Left cardiac atrium (tissue), 4 donors: ENCODE results near the gene CCNL1. TPM values are rescaled to one million over a fixed set of nuclear protein-coding genes. Genes with fewer than 3 reads are reported as not detected.

Source experiments
- ATAC-seq, 2 donors: fragments of 200-7000 bp; cut with Tn5 transposase; one replicate each; pipeline ENCODE4 v1.9.1; 2020; ENCODE audit warnings: mild to moderate bottlenecking in 2 of 2, moderate library complexity in 2 of 2
- DNase-seq: peaks from one replicate; pipeline ENCODE4 v3.0.0-alpha.2; 2020
- intact Hi-C, 2 donors: fragments of 100-400 bp; cut with DNase I; formaldehyde crosslinking; loops; one replicate each; pipeline versions ENCODE4 v1.14.1 to v1.15.1; 2022 to 2023
- total RNA-seq, 2 donors: library from RNA; stranded (reverse); fragmentation: NEBNext Ultra II Directional; extraction: Animal tissue kit (Norgen Biotek cat#: 25700); gene quantifications; one replicate each; pipeline ENCODE4 v1.2.1, GENCODE V29; 2021
- donor health status: DM: no; HTN: yes; CAD: no.
- donor health status: DM: no; HTN: yes; CAD: no; lungs with severe emphysema.
- donor health status: DM: yes; HTN: yes; CAD: no.
- donor health status: Dilated cardiomyopathy.

Gene CCNL1
- total RNA-seq, 2 donors from 2014 or later: 44.9 to 64.2 TPM

GRCh38 chr3:157129803-157130466 is 30.0 kb downstream of the CCNL1 start:
- ATAC-seq (peak in 1 of 2 donors; percentile 1), DNase-seq (peak; percentile 38)
- intact Hi-C loops: loop anchor here (2.0 to 5.0 kb wide), 5 partner anchors 37 to 573 kb away; partner anchors contain the start of genes LEKR1 (in 1 of the 2), SSR3 (in 1 of the 2) and TIPARP (in 1 of the 2)

GRCh38 chr3:157128771-157129681 is 30.9 kb downstream of the CCNL1 start:
- peak; percentile 7 to 11 for ATAC-seq

GRCh38 chr3:157127831-157128767 is 31.8 kb downstream of the CCNL1 start:
- intact Hi-C loops: loop anchor here in 1 of 2 donors (2.0 kb wide), 1 partner anchor 35 kb away; no protein-coding TSS in a partner anchor

More at GRCh38 chr3:157128771-157129681, 30.9 kb downstream of the CCNL1 start:
- intact Hi-C loops: loop anchor here in 1 of 2 donors (2.0 kb wide), 1 partner anchor 36 kb away; no protein-coding TSS in a partner anchor
- DNase-seq: peak; percentile 36

GRCh38 chr3:157127268-157127667 is 32.7 kb downstream of the CCNL1 start:
- ATAC-seq (no peak), DNase-seq (no peak)
- intact Hi-C loops: no loop called here

More at GRCh38 chr3:157127831-157128767, 31.8 kb downstream of the CCNL1 start:
- peak; percentile 52 to 85 for ATAC-seq
- DNase-seq: peak; percentile 83

GRCh38 chr3:157126365-157126764 is 33.6 kb downstream of the CCNL1 start:
- DNase-seq (no peak), ATAC-seq (no peak)
- intact Hi-C loops: no loop called here

- ATAC-seq (peak in 1 of 2 donors; percentile 4), DNase-seq (no peak)
- intact Hi-C loops: no loop called here
Measured at GRCh38 chr3:157125101-157125500, 34.8 kb downstream of the CCNL1 start.

GRCh38 chr3:157123621-157124020 is 36.3 kb downstream of the CCNL1 start:
- DNase-seq (no peak), ATAC-seq (peak in 1 of 2 donors; percentile 4)
- intact Hi-C loops: no loop called here

- ATAC-seq (peak in 1 of 2 donors; percentile 21), DNase-seq (no peak)
- intact Hi-C loops: no loop called here
Measured at GRCh38 chr3:157122832-157123427, 37.0 kb downstream of the CCNL1 start.

- no peak for DNase-seq
- peak; percentile 35 to 84 for ATAC-seq
- intact Hi-C loops: no loop called here
Measured at GRCh38 chr3:157122116-157122515, 37.8 kb downstream of the CCNL1 start.

- ATAC-seq: no peak
- intact Hi-C loops: no loop called here
- DNase-seq: no peak
Measured at GRCh38 chr3:157121522-157121921, 38.4 kb downstream of the CCNL1 start.

GRCh38 chr3:157120071-157120892 is 39.7 kb downstream of the CCNL1 start:
- no peak for ATAC-seq
- intact Hi-C loops: no loop called here
- DNase-seq: no peak

- no peak for DNase-seq
- intact Hi-C loops: no loop called here
- no peak for ATAC-seq
Measured at GRCh38 chr3:157119369-157119951, 40.5 kb downstream of the CCNL1 start.

GRCh38 chr3:157117875-157118654 is 41.9 kb downstream of the CCNL1 start:
- intact Hi-C loops: no loop called here
- no peak for DNase-seq
- no peak for ATAC-seq

- ATAC-seq (no peak), DNase-seq (no peak)
- intact Hi-C loops: no loop called here
Measured at GRCh38 chr3:157117206-157117605, 42.7 kb downstream of the CCNL1 start.

GRCh38 chr3:157116017-157116416 is 43.9 kb downstream of the CCNL1 start:
- ATAC-seq: peak in 1 of 2 donors; percentile 24
- no peak for DNase-seq
- intact Hi-C loops: no loop called here
